ENCODE measurements around the gene DAGLB. TPM values are rescaled to one million over a fixed set of nuclear protein-coding genes. Genes with fewer than 3 reads are reported as not detected.

Gene DAGLB
- total and polyA plus RNA-seq, 2 of the 4 experiments (the other 2 are of a cell fraction) = 23.4 to 33.5 TPM

DNA sequence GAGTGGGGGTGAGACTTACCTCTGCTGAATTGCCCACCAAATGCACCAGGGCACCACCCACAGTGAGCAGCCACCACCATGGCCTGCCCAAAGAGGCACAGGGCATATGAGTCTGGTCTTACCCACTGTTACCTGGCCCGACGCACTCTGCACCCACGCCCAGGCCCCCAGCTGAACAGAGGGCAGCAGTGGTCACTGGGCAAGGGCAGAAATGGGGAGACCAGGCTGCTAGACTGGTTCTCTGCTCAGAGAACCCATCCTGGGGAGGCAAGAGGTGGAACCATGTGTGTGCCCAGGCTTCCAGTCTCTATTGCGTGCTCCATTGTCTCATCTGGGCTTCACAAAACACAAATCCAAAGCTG lies 39.4 kb upstream of the DAGLB start:
- H3K9ac ChIP-seq (ENCODE audit: low read depth, low read length) = no peak overlapping the region
- no peak overlapping the region for H3K27ac ChIP-seq (ENCODE audit: insufficient read depth, low read length)
- peaks cover 2% of the 10 kb centered on the region; the same call in 1 of the 2 replicates for H3K4me1 ChIP-seq (ENCODE audit: control insufficient read depth, insufficient read depth, low read length)
- H2BK20ac ChIP-seq (ENCODE audit: low read depth, low read length) = no peak overlapping the region
- CTCF ChIA-PET = no interaction called here
- H3K9me3 ChIP-seq (ENCODE audit: control insufficient read depth, insufficient read depth, low read length) = peaks cover 3% of the 10 kb centered on the region
- H2AFZ ChIP-seq (replicated peaks; ENCODE audit: low read length, poor library complexity) = no peak overlapping the region
- H3K27me3 ChIP-seq (ENCODE audit: control insufficient read depth, insufficient read depth, low read length) = peaks cover 5% of the 10 kb centered on the region
- H3K18ac ChIP-seq (ENCODE audit: low read depth, low read length) = no peak overlapping the region
- no peak overlapping the region for H3K23ac ChIP-seq (ENCODE audit: low read depth, low read length)
- BruUV-seq (replicated peaks) = no TSS peak
- in situ Hi-C loops (cut with MboI; ENCODE audit: low sequenced_read_pairs) (no loop called here), intact Hi-C loops (cut with micrococcal nuclease) (no loop called here), dilution Hi-C loops (cut with HindIII; ENCODE audit: low sequenced_read_pairs, unreplicated experiment) (no loop called here)
- H3K4me2 ChIP-seq (ENCODE audit: low read depth, low read length) = no peak overlapping the region
- DNase-seq = no peak
- TF ChIP-seq, protein P1, sequence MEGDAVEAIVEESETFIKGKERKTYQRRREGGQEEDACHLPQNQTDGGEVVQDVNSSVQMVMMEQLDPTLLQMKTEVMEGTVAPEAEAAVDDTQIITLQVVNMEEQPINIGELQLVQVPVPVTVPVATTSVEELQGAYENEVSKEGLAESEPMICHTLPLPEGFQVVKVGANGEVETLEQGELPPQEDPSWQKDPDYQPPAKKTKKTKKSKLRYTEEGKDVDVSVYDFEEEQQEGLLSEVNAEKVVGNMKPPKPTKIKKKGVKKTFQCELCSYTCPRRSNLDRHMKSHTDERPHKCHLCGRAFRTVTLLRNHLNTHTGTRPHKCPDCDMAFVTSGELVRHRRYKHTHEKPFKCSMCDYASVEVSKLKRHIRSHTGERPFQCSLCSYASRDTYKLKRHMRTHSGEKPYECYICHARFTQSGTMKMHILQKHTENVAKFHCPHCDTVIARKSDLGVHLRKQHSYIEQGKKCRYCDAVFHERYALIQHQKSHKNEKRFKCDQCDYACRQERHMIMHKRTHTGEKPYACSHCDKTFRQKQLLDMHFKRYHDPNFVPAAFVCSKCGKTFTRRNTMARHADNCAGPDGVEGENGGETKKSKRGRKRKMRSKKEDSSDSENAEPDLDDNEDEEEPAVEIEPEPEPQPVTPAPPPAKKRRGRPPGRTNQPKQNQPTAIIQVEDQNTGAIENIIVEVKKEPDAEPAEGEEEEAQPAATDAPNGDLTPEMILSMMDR (conservative IDR thresholded peaks at IDR 0.05; ENCODE audit: low read depth, low read length) = no peak
- TF ChIP-seq RCOR1 (IDR thresholded peaks at IDR 0.05; ENCODE audit: insufficient replicate concordance, low read length) (no peak), CEBPB (IDR thresholded peaks at IDR 0.05; ENCODE audit: low read depth, low read length) (no peak), CHD1 (IDR thresholded peaks at IDR 0.05; ENCODE audit: low read depth, low read length) (no peak), NFE2L2 (IDR thresholded peaks at IDR 0.05; ENCODE audit: low read depth, low read length) (no peak), POLR2A (IDR thresholded peaks at IDR 0.05; ENCODE audit: low read depth, low read length) (no peak), MAZ (IDR thresholded peaks at IDR 0.05; ENCODE audit: borderline replicate concordance, low read depth, low read length) (no peak), MAFK (IDR thresholded peaks at IDR 0.05; ENCODE audit: low read depth, low read length) (no peak), BHLHE40 (IDR thresholded peaks at IDR 0.05; ENCODE audit: low read depth, low read length) (no peak), SMC3 (IDR thresholded peaks at IDR 0.05; ENCODE audit: low read depth, low read length) (no peak), FOS (IDR thresholded peaks at IDR 0.05; ENCODE audit: low read depth, low read length) (no peak), RAD21 (IDR thresholded peaks at IDR 0.05; ENCODE audit: low read length) (no peak), MXI1 (IDR thresholded peaks at IDR 0.05; ENCODE audit: borderline replicate concordance, low read depth, low read length) (no peak), RFX5 (IDR thresholded peaks at IDR 0.05; ENCODE audit: low read depth, low read length) (no peak)
- TF ChIP-seq, protein P2, sequence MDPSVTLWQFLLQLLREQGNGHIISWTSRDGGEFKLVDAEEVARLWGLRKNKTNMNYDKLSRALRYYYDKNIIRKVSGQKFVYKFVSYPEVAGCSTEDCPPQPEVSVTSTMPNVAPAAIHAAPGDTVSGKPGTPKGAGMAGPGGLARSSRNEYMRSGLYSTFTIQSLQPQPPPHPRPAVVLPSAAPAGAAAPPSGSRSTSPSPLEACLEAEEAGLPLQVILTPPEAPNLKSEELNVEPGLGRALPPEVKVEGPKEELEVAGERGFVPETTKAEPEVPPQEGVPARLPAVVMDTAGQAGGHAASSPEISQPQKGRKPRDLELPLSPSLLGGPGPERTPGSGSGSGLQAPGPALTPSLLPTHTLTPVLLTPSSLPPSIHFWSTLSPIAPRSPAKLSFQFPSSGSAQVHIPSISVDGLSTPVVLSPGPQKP (IDR thresholded peaks at IDR 0.05; ENCODE audit: borderline replicate concordance, low read depth, low read length) = no peak
- TF ChIP-seq, protein P3, sequence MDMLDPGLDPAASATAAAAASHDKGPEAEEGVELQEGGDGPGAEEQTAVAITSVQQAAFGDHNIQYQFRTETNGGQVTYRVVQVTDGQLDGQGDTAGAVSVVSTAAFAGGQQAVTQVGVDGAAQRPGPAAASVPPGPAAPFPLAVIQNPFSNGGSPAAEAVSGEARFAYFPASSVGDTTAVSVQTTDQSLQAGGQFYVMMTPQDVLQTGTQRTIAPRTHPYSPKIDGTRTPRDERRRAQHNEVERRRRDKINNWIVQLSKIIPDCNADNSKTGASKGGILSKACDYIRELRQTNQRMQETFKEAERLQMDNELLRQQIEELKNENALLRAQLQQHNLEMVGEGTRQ (IDR thresholded peaks at IDR 0.05; ENCODE audit: low read depth, low read length) = no peak
- no peak overlapping the region for H3K14ac ChIP-seq (replicated peaks; ENCODE audit: low read depth, low read length)
- ATAC-seq (ENCODE audit: low read depth) = no peak
- H3K4me3 ChIP-seq (ENCODE audit: insufficient read depth, low read depth, low read length) = no peak overlapping the region
- peaks cover 17% of the 10 kb centered on the region for H4K20me1 ChIP-seq (ENCODE audit: insufficient read depth, low read length)
- no CpG with 5 or more reads among the region's 4 CpGs for WGBS, 2 experiments (ENCODE audit: extremely low coverage in 2 of 2, insufficient read length in 1 of 2)
- H2BK5ac ChIP-seq (ENCODE audit: low read depth, low read length, poor library complexity, severe bottlenecking) = no peak overlapping the region
- POLR2A ChIA-PET (ENCODE audit: unreplicated experiment) = no interaction called here
- H4K5ac ChIP-seq (ENCODE audit: low read depth, low read length) = no peak overlapping the region
- H2BK120ac ChIP-seq (ENCODE audit: low read depth, low read length) = no peak overlapping the region
- peaks cover 6 to 7% of the 10 kb centered on the region in 2 experiments; a peak in 1 of 4 replicates for H3K79me1 ChIP-seq (ENCODE audit: low read depth in 1 of 2, low read length in 2 of 2)
- H2AK5ac ChIP-seq (ENCODE audit: low read depth, low read length) = no peak overlapping the region
- H3K4ac ChIP-seq (ENCODE audit: low read depth, low read length) = no peak overlapping the region
- no peak overlapping the region for H3K56ac ChIP-seq (ENCODE audit: extremely low read depth, insufficient read depth, low read length)
- no peak overlapping the region for H4K91ac ChIP-seq (ENCODE audit: insufficient read depth, low read depth, low read length)
- peaks cover 2% of the 10 kb centered on the region for H3K36me3 ChIP-seq (ENCODE audit: control insufficient read depth, insufficient read depth, low read length)
- H4K8ac ChIP-seq (ENCODE audit: low read depth in 2 of 2, low read length in 2 of 2) = no peak overlapping the region
- no peaks in the 10 kb centered on the region for H3K9me1 ChIP-seq (ENCODE audit: insufficient read depth, low read length)
- H2BK15ac ChIP-seq (ENCODE audit: low read depth, low read length) = no peak overlapping the region
- no peak overlapping the region for H2AK9ac ChIP-seq (replicated peaks; ENCODE audit: low read depth, low read length, poor library complexity)

All from IMR-90 (cell line).